ENCODE results near the gene GLB1L. TPM values are rescaled to one million over a fixed set of nuclear protein-coding genes. Genes with fewer than 3 reads are reported as not detected.

The GLB1L gene
- total RNA-seq, 1 donor from 2014 or later = 7.2 TPM

- Histone ChIP-seq H3K27me3 (no peaks in the 10 kb centered on the region), H3K4me3 (no peak overlapping the region), H3K27ac (no peak overlapping the region), H3K9ac (no peak overlapping the region), H3K79me2 (ENCODE audit: low read depth) (no peaks in the 10 kb centered on the region), H3F3A (ENCODE audit: low read depth) (peaks cover 27% of the 10 kb centered on the region), H3K9me3 (ENCODE audit: low read depth) (no peaks in the 10 kb centered on the region), H4K20me1 (ENCODE audit: low read depth) (peaks cover 10% of the 10 kb centered on the region), H3K4me2 (no peak overlapping the region), H2AFZ (replicated peaks) (no peak overlapping the region), H3K4me1 (peaks cover 4% of the 10 kb centered on the region), H3K36me3 (no peaks in the 10 kb centered on the region)
- Mint-ChIP-seq H3K4me3 (no peak overlapping the region), H3K27ac (no peak overlapping the region), H3K36me3 (peaks cover 21% of the 10 kb centered on the region), H3K9me3 (no peaks in the 10 kb centered on the region), H3K27me3 (ENCODE audit: insufficient read depth, low read depth) (peaks cover 14% of the 10 kb centered on the region), H3K4me1 (peaks cover 19% of the 10 kb centered on the region)
- TF ChIP-seq EZH2phosphoT487 (IDR thresholded peaks at IDR 0.05) (no peak), EZH2 (IDR thresholded peaks at IDR 0.05) (no peak), CTCF (IDR thresholded peaks at IDR 0.05) (no peak)
- DNase-seq (ENCODE audit: low spot score) = no peak
Measured at GRCh38 chr2:219220652-219221402, 24.4 kb downstream of the GLB1L start.

GRCh38 chr2:219219784-219220532, 25.3 kb downstream of the GLB1L start:
- Histone ChIP-seq H3K4me1 (peaks cover 4% of the 10 kb centered on the region), H3K9me3 (ENCODE audit: low read depth) (no peaks in the 10 kb centered on the region), H2AFZ (replicated peaks) (no peak overlapping the region), H4K20me1 (ENCODE audit: low read depth) (peaks cover 10% of the 10 kb centered on the region), H3K4me3 (no peak overlapping the region), H3K9ac (no peak overlapping the region), H3K4me2 (no peak overlapping the region), H3F3A (ENCODE audit: low read depth) (peaks cover 27% of the 10 kb centered on the region), H3K36me3 (no peaks in the 10 kb centered on the region), H3K79me2 (ENCODE audit: low read depth) (no peaks in the 10 kb centered on the region), H3K27me3 (no peaks in the 10 kb centered on the region), H3K27ac (no peak overlapping the region)
- H3K27ac Mint-ChIP-seq = no peak overlapping the region
- no peaks in the 10 kb centered on the region for H3K9me3 Mint-ChIP-seq
- peaks cover 19% of the 10 kb centered on the region for H3K4me1 Mint-ChIP-seq
- peaks cover 14% of the 10 kb centered on the region for H3K27me3 Mint-ChIP-seq (ENCODE audit: insufficient read depth, low read depth)
- DNase-seq (ENCODE audit: low spot score) = no peak
- TF ChIP-seq CTCF (IDR thresholded peaks at IDR 0.05) = no peak
- no peak for TF ChIP-seq EZH2 (IDR thresholded peaks at IDR 0.05)
- no peak for TF ChIP-seq EZH2phosphoT487 (IDR thresholded peaks at IDR 0.05)
- peak overlapping the region; percentile 75 for H3K4me3 Mint-ChIP-seq
- H3K36me3 Mint-ChIP-seq = peaks cover 20% of the 10 kb centered on the region

- Mint-ChIP-seq H3K27me3 (ENCODE audit: insufficient read depth, low read depth) (peaks cover 16% of the 10 kb centered on the region), H3K36me3 (peaks cover 22% of the 10 kb centered on the region), H3K4me3 (peak within 1 kb of the TSS; percentile 90), H3K27ac (peak within 1 kb of the TSS; percentile 63), H3K9me3 (no peaks in the 10 kb centered on the region), H3K4me1 (peaks cover 19% of the 10 kb centered on the region)
- Histone ChIP-seq H3K4me3 (peak within 1 kb of the TSS; percentile 47), H3K27me3 (no peaks in the 10 kb centered on the region), H3K4me1 (peaks cover 4% of the 10 kb centered on the region), H4K20me1 (ENCODE audit: low read depth) (peaks cover 10% of the 10 kb centered on the region), H3K27ac (no peak within 1 kb of the TSS), H3K9me3 (ENCODE audit: low read depth) (no peaks in the 10 kb centered on the region), H3F3A (ENCODE audit: low read depth) (peaks cover 27% of the 10 kb centered on the region), H2AFZ (replicated peaks) (peak within 1 kb of the TSS; percentile 30), H3K79me2 (ENCODE audit: low read depth) (no peaks in the 10 kb centered on the region), H3K4me2 (peak within 1 kb of the TSS; percentile 79), H3K36me3 (no peaks in the 10 kb centered on the region), H3K9ac (no peak within 1 kb of the TSS)
- TF ChIP-seq EZH2 (IDR thresholded peaks at IDR 0.05) (no peak), CTCF (IDR thresholded peaks at IDR 0.05) (no peak), EZH2phosphoT487 (IDR thresholded peaks at IDR 0.05) (no peak)
- peak; percentile 91 for DNase-seq (ENCODE audit: low spot score)
Measured at GRCh38 chr2:219218732-219219701, 26.2 kb downstream of the GLB1L start, which contains the start of gene ABCB6. TSS of gene ABCB6 (minus strand) at chr2:219218958. CDS start at chr2:219218673, 285 bp downstream.
